ENCODE results near the gene CLDN6. TPM values are rescaled to one million over a fixed set of nuclear protein-coding genes. Genes with fewer than 3 reads are reported as not detected.

Gene CLDN6
- total RNA-seq, 1 experiment from 2014 or later = not detected

DNA sequence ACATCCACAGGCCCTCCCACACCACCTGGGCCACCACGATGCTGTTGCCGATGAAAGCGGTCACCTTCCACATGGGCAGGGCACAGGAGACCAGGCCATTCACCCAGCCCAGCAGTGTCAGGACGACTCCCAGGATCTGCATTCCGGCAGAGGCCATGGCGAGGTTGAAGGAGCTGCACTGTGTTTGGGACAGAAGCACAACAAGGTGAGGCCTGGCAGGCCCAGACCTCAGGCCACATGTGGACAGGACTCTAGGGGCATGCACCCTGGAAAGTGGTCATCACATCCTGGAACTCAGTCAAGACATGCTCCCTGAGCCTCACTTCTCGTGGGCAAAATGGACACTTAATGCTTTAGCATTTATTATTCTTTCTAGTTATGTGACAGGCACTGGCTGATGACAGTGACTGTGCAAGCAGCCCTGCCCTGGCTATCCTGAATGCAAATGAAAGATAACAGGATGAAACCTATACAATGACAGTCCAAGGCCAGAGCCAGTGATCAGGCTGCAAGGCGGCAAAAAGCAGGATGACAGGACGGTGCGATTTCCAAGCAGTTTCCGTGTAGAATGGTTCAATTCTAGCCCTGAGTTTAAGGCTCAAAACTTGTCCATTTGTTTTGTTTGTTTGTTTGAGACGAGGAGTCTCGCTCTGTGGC lies 2.0 kb downstream of the CLDN6 start:
- H3K36me3 ChIP-seq = no peaks in the 10 kb centered on the region
- peaks cover 8% of the 10 kb centered on the region for H3K27me3 ChIP-seq
- no peak overlapping the region for H3K27ac ChIP-seq
- H3K4me3 ChIP-seq = no peak overlapping the region
- H3K4me1 ChIP-seq = peaks cover 9% of the 10 kb centered on the region; the same call in 1 of the 2 replicates
- no peaks in the 10 kb centered on the region for H3K9me3 ChIP-seq (replicated peaks)
- DNase-seq = no peak

DNA sequence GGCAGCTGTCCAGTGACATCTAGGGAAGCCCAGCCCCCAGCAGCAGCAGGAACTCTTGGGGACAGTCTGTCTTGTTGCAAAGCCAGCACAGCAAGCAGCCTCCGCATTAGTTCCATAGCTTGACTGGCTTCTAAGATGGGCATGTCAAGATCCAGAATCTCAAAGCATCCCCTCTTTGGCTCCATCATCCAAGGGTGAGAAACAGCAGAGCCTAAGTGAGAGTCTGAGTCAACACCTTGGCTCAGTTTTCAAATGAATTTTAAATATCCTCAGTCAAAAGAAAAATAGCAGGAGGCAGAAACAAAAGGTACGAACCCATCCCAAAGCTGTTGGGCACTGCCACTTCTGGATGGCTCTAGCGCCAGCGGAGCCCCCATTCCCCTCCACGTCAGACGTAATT lies 3.0 kb downstream of the CLDN6 start:
- Histone ChIP-seq H3K9me3 (replicated peaks) (no peaks in the 10 kb centered on the region), H3K4me3 (no peak overlapping the region), H3K4me1 (peaks cover 12% of the 10 kb centered on the region), H3K36me3 (no peaks in the 10 kb centered on the region), H3K27me3 (peaks cover 8% of the 10 kb centered on the region), H3K27ac (no peak overlapping the region)
- DNase-seq = no peak

DNA sequence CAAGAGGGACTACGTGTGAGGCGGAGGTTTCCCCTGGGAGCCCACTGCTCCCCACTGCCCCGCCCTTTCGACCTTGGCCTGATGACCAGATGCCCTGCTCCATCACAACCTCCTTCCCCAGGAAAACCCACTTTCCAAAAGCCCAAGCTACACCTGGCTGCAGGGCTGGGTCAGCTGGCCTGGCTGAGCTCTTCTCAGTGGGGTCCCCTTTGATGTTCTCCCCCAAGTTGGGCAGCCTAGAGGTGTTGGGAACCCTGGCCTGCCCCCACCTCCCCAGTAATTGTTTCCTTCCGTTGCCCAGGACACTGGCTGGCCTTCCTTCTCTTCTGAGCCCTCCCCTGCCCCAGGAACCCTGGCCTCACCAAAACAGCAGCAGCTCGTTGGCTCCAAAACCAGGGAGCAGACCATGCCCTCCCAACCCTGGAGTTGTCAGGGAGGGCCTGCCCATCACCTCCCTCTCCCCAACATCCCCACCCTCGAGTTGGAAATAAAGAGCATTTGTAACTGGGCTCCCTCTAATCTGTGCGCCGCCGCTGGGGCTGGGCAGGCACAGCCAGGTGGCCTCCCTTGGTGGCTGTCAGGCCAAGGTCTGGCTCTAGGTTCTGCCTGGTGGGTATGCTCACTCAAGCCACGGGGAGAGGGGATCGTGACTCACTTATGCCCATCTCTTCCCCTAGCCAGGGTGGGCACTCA lies 3.8 kb downstream of the CLDN6 start:
- no peaks in the 10 kb centered on the region for H3K9me3 ChIP-seq (replicated peaks)
- H3K4me1 ChIP-seq = peaks cover 20% of the 10 kb centered on the region
- no peak overlapping the region for H3K27ac ChIP-seq
- DNase-seq = no peak
- no peak overlapping the region for H3K4me3 ChIP-seq
- H3K36me3 ChIP-seq = no peaks in the 10 kb centered on the region
- H3K27me3 ChIP-seq = peaks cover 8% of the 10 kb centered on the region

DNA sequence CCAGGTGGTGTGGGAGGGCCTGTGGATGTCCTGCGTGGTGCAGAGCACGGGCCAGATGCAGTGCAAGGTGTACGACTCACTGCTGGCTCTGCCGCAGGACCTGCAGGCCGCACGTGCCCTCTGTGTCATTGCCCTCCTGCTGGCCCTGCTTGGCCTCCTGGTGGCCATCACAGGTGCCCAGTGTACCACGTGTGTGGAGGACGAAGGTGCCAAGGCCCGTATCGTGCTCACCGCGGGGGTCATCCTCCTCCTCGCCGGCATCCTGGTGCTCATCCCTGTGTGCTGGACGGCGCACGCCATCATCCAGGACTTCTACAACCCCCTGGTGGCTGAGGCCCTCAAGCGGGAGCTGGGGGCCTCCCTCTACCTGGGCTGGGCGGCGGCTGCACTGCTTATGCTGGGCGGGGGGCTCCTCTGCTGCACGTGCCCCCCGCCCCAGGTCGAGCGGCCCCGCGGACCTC lies 4.5 kb downstream of the CLDN6 start:
- Histone ChIP-seq H3K4me3 (no peak overlapping the region), H3K27me3 (peaks cover 8% of the 10 kb centered on the region), H3K4me1 (peaks cover 20% of the 10 kb centered on the region), H3K9me3 (replicated peaks) (no peaks in the 10 kb centered on the region), H3K36me3 (no peaks in the 10 kb centered on the region), H3K27ac (no peak overlapping the region)
- DNase-seq = no peak

DNA sequence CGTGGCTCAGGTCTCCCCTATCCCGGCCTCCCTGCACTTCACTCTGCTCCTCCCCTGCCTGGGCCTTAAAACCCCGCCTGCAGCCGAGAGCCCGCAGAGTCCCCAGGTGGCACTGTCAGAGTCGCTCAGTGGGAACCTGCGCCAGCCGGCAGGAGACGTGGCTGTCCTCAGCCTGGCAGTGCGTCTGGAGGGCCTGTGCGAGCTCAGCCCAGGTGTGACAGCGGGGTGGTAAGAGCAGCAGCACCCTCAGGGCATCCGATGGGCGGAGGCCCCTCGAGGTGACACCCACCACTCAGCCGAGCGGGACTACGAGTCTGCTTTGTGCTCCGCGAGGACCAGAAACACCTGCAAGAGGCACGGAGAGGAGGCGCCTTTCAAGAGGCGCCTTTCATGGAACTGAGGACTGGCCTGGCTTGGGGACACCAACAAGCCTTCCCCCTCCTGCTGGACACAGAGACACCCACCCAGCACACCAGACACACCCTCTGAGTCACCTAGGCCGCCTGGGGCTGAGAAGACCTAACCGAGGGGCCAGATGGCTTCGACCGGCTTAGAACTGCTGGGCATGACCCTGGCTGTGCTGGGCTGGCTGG lies 5.1 kb downstream of the CLDN6 start, which contains the start of gene CLDN9:
Gene CLDN9 (plus strand): TSS at position 96 of the 593 bp plus-strand sequence. CDS start 440 bp downstream, at position 536.
- Histone ChIP-seq H3K9me3 (replicated peaks) (no peaks in the 10 kb centered on the region), H3K36me3 (no peaks in the 10 kb centered on the region), H3K27ac (no peak within 1 kb of the TSS), H3K27me3 (peaks cover 14% of the 10 kb centered on the region), H3K4me1 (peaks cover 24% of the 10 kb centered on the region), H3K4me3 (no peak within 1 kb of the TSS)
- no peak for DNase-seq

DNA sequence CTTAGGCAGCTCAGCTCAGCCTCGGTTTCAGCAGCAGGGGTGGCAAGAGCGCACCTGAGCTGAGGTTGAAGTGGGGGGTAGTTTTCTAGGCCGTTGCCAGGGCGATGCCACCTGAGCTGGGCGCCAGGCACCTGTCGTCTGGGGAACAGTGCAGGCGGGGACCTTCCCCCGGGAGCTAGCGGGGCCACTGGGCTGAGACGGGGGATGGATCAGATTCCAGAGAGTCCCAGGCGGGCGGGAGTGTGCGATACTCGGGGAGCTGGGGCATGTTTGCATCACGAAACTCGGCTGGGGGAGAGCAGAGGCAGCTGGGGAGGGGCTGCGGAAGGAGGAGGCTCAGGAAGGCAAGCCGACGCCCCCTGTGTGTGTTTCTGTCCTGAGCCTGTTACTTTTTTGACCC lies 5.7 kb downstream of the CLDN6 start:
- H3K36me3 ChIP-seq = no peaks in the 10 kb centered on the region
- H3K9me3 ChIP-seq (replicated peaks) = no peaks in the 10 kb centered on the region
- H3K27me3 ChIP-seq = peaks cover 19% of the 10 kb centered on the region
- H3K27ac ChIP-seq = no peak overlapping the region
- peaks cover 29% of the 10 kb centered on the region for H3K4me1 ChIP-seq
- DNase-seq = no peak
- no peak overlapping the region for H3K4me3 ChIP-seq

DNA sequence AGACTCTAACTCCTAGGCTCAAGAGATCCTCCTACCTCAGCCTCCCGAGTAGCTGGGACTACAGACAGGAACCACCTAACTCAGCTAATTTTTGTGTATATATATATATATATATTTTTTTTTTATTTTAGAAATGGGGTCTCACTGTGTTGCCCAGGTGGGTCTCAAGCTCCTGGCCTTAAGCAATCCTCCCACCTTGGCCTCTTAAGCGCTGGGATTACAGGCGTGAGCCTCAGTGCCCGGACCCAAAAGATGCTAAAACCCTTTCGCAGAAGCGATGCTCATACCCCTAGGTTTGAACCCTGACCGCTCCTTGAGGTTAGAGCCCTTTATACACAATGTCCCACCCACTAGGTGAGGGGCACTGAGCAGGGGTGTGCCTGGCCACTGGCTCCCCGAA lies 7.5 kb downstream of the CLDN6 start:
- H3K4me1 ChIP-seq = peaks cover 31% of the 10 kb centered on the region
- H3K9me3 ChIP-seq (replicated peaks) = no peaks in the 10 kb centered on the region
- no peak for DNase-seq
- peaks cover 33% of the 10 kb centered on the region for H3K27me3 ChIP-seq
- no peak overlapping the region for H3K27ac ChIP-seq
- H3K4me3 ChIP-seq = no peak overlapping the region
- no peaks in the 10 kb centered on the region for H3K36me3 ChIP-seq

DNA sequence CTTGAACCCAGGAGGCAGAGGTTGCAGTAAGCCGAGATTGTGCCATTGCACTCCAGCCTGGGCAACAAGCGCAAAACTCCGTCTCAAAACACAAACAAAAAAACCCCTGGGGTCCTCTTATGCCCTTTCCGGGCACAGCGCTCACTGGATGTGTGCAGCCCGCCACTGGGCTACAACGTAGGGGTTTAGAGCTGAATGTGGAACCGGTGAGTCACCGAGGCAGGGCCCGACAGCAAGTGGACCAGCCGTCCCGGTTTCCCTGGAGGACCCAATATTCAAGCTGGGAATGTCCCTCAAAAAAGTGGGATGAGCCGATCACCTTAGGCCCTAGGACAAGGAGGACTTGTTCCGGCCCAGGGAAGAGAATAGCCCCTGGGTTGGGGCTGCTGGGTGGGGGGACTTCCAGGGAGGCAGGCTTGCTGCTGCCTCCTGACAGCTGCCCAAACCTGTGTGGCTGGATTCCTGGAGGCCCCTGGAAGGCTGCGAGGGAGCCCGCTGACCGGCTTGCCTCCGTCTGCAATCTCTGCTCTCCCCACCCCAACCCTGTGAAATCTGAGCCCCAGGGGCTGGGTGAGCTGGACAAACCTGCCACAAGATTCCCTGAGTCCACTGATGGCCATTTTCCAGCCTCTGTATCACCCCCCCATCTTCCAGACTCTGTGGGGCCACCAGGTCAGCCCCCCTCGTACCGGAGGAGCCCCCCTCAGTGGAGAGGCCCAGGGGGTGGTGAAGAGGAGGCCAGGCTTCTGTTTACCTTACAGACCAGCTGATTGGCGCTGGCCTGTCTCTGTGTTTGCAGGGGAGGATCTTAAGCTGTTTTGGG lies 8.2 kb downstream of the CLDN6 start:
- peak overlapping the region; percentile 9; the same call in 1 of the 2 replicates for H3K4me3 ChIP-seq
- peaks cover 39% of the 10 kb centered on the region for H3K27me3 ChIP-seq
- H3K36me3 ChIP-seq = no peaks in the 10 kb centered on the region
- no peak overlapping the region; the same call in 1 of the 2 replicates for H3K27ac ChIP-seq
- H3K4me1 ChIP-seq = peaks cover 34% of the 10 kb centered on the region
- peak; percentile 72 to 75 for DNase-seq
- no peaks in the 10 kb centered on the region for H3K9me3 ChIP-seq (replicated peaks)

DNA sequence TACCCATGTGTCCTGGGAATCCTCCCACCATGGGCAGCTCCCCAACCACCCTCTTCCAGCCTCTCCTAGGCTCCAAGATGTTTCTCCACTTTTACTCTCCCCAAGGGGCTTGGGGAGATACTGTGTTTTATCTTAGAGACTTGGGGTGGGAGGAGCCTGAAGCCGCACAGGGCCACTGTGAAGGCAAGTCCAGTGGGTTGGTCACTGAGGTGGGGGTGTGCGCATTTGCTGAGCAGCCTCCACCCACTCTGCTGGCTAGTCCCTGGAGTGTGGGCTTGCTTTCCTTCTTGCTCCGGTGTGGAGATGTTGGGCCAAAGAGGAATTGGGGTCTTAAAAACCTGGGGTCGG lies 9.3 kb downstream of the CLDN6 start:
- Histone ChIP-seq H3K4me3 (no peak overlapping the region), H3K9me3 (replicated peaks) (no peaks in the 10 kb centered on the region), H3K4me1 (peaks cover 34% of the 10 kb centered on the region), H3K36me3 (no peaks in the 10 kb centered on the region), H3K27me3 (peaks cover 39% of the 10 kb centered on the region), H3K27ac (no peak overlapping the region)
- DNase-seq = no peak

DNA sequence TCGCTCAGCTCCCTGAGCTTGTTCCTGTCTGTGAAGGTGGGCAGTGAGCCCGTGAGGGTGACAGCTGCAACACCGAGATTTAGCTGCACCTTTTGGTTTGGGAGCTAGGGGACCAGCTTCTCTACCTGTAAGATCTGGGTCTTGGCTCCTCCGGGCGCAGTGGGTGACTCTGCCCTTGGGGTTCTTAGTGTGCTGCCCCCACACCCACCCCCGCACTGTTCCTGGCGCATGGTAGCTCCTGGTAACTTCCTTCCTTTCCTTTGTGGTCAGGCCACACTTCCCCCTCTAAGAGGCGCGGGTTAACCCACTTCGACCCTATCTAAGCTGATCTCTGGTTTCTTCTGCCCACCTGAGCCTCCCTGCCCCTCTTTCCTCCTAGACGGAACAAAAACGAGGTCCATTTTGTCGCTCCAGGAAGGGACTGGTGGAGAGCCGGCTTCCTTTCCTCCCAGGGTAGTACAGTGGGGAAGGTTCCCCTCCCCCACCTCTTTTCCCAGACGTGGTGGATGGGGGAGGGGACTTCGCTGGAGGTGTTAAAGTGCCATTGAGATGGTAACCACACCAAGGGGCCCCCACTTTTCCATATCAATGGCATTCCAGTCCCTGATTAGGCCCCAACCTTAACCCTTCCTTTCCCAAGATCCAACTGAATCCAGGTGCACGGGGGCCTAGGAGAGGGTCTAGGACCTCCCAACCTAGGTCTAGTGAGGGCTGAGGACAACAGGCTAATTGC lies 9.9 kb downstream of the CLDN6 start:
- Histone ChIP-seq H3K9me3 (replicated peaks) (no peaks in the 10 kb centered on the region), H3K27me3 (peaks cover 39% of the 10 kb centered on the region), H3K27ac (no peak overlapping the region), H3K4me1 (peaks cover 34% of the 10 kb centered on the region), H3K36me3 (no peaks in the 10 kb centered on the region), H3K4me3 (no peak overlapping the region)
- no peak for DNase-seq

DNA sequence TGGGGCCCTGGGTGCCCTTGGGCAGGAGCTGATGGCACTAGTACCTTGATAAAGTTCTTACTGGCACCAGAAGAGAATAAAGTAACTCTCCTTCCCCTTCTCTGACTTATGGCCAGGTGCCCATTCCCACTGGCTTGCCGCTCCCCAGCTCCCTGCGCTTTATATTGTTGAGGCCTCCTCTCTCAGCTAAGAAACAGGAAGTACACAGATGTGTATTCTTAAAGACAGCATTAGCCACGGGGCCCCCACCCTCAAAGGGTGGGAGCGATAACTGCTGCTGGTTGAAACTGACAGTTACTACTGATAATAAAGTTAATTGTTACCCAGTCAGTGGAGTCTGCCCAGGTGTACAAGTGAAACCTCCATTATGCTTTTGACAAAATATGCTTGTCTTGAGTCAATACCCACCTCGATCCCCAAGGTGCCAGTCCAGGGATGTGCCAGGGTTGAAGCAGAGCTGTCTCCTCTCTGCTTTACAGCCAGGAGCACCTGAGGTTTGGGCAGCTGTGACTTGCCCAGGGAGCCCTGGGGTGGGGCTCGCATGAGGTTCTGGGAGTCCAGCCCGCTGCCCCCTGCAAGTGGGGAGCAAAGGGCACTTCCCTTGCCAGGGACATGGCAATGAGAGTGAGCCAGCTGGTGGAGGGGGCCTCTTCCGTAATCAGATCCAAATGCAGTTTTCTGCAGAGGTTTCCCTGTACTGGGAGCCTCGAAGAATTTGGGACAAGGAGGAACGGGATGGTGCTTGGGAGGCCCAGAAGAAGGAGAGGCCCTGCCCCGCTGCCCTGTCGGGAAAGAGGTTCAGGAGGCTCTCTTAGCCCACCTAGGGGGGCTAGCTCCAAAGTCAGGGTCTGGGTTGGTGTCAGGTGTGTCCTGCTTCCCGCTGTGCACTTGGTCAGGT lies 10.7 kb downstream of the CLDN6 start:
- DNase-seq = no peak
- Histone ChIP-seq H3K4me1 (peaks cover 29% of the 10 kb centered on the region), H3K36me3 (no peaks in the 10 kb centered on the region), H3K4me3 (no peak overlapping the region), H3K27ac (no peak overlapping the region), H3K27me3 (peaks cover 38% of the 10 kb centered on the region), H3K9me3 (replicated peaks) (no peaks in the 10 kb centered on the region)

DNA sequence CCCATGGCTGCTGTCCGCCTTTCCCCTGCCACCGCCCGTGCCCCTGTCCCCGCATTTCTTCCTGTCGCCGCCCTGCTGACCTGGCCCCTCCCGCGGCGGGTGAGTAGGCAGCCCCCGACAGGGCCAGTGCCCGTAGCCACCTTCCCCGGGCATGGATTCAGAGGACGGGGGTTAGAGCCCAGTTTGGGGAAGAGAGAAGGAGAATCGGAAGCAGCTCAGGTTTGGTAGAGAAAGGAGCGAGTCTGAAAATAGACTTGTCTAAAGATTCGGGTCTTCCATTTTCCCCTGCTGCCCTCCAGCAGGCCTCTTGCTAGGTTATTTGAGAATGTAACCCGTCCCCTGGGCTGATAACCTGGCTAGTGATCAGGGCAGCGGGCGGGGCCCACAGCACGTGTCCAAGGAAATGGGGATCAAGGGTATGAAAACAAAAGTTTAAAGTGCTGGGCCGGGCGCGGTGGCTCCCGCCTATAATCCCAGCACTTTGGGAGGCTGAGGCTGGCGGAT lies 13.2 kb downstream of the CLDN6 start:
- no peaks in the 10 kb centered on the region for H3K36me3 ChIP-seq
- no peaks in the 10 kb centered on the region for H3K9me3 ChIP-seq (replicated peaks)
- no peak for DNase-seq
- H3K27ac ChIP-seq = no peak overlapping the region
- peaks cover 21% of the 10 kb centered on the region for H3K4me1 ChIP-seq
- H3K4me3 ChIP-seq = no peak overlapping the region
- peaks cover 37% of the 10 kb centered on the region for H3K27me3 ChIP-seq

DNA sequence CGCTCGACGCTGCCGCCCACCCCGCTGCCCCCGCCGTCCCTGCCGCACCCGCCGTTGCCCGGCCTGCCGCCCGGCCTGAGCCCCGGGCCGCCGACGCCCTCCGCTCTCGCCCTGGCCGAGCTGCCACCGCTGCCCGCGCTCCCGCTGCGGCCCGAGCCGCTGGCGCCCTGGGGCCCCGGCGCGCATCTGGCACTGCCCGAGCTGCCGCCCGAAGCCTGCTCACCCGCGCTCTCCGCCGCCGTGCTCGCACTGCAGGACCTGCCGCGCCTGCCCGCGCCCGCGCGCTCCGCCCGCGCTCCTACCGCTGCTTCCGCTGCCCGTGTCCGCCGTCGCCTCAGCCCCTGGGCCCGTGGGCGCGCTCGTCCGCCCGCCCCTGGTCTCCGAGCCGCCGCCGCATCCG lies 13.7 kb downstream of the CLDN6 start:
- no peak for DNase-seq
- Histone ChIP-seq H3K27me3 (peaks cover 37% of the 10 kb centered on the region), H3K27ac (no peak overlapping the region), H3K4me3 (no peak overlapping the region), H3K9me3 (replicated peaks) (no peaks in the 10 kb centered on the region), H3K4me1 (peaks cover 16% of the 10 kb centered on the region), H3K36me3 (no peaks in the 10 kb centered on the region)

All from SJCRH30 (cell line).